ENCODE results near the gene SRSF4.

DNA sequence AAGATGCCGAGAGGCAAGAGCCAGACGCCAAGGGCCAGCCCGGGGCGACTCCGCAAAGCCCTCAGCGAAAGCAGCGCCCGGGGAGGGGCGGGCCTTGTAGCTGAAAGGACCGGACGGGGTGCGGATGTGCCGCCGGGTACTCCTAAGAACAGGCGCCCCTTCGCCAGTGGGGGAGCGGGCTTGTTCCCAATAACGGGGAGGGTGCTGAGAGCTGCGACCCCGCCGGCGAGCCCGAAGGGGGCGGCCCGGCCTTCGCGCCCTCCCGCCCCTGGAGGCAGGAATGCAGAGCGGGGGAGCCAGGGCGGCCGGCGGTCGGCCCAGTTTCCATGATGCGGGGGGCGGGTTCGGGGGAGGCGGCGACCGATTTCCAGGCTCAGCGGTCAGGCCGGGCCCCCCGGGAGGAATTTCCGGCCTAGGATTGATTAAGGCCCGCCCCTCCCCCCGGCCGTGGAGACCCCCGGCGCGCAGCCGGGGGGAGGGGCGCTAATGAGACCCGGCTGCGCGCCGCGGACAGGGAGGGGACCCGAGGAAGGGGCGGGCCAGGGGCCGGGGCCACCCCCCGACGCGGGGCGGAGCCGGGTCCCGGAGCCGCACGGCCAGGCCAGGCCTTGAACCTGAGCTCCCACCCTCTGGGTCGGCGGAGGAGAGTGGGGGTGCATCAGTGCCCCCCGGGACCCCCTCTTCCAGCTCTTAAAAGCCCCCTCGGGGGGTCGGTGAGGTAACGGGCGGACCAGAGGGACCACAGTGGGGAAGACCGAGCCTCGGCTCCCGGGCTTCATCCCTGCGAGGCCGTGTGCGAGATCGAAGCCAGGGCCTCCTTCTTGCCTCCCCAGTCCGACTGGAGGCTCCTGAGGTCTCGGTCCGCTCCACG lies 57.1 kb downstream of the SRSF4 start:
- TF ChIP-seq, protein P1, sequence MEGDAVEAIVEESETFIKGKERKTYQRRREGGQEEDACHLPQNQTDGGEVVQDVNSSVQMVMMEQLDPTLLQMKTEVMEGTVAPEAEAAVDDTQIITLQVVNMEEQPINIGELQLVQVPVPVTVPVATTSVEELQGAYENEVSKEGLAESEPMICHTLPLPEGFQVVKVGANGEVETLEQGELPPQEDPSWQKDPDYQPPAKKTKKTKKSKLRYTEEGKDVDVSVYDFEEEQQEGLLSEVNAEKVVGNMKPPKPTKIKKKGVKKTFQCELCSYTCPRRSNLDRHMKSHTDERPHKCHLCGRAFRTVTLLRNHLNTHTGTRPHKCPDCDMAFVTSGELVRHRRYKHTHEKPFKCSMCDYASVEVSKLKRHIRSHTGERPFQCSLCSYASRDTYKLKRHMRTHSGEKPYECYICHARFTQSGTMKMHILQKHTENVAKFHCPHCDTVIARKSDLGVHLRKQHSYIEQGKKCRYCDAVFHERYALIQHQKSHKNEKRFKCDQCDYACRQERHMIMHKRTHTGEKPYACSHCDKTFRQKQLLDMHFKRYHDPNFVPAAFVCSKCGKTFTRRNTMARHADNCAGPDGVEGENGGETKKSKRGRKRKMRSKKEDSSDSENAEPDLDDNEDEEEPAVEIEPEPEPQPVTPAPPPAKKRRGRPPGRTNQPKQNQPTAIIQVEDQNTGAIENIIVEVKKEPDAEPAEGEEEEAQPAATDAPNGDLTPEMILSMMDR (IDR thresholded peaks at IDR 0.05; ENCODE audit: borderline replicate concordance, extremely low read depth, low read length, poor library complexity, severe bottlenecking): no peak
- no peak for TF ChIP-seq EZH2 (IDR thresholded peaks at IDR 0.05; ENCODE audit: borderline replicate concordance, low read depth, low read length, severe bottlenecking)

All from DND-41 (cell line).